HG03571 (cell line): ENCODE data around the gene ATXN1.
A peak's percentile ranks its signal among the peaks of the same experiment; 100 is the strongest.

Experiments used
- ATAC-seq: cut with Tn5 transposase; IDR thresholded peaks from one replicate; pipeline ENCODE4 v1.9.1; 2021; ENCODE audit not compliant: unreplicated experiment

Gene ATXN1

GRCh38 chr6:16331384-16332174 lies 429.7 kb downstream of the ATXN1 start:
- no peak for ATAC-seq

GRCh38 chr6:16329233-16329632 lies 432.0 kb downstream of the ATXN1 start:
- no peak for ATAC-seq

- ATAC-seq, result no peak
Measured at GRCh38 chr6:16327777-16328325, 433.4 kb downstream of the ATXN1 start.

- ATAC-seq, result no peak
Measured at GRCh38 chr6:16326971-16327776, 434.1 kb downstream of the ATXN1 start.

DNA sequence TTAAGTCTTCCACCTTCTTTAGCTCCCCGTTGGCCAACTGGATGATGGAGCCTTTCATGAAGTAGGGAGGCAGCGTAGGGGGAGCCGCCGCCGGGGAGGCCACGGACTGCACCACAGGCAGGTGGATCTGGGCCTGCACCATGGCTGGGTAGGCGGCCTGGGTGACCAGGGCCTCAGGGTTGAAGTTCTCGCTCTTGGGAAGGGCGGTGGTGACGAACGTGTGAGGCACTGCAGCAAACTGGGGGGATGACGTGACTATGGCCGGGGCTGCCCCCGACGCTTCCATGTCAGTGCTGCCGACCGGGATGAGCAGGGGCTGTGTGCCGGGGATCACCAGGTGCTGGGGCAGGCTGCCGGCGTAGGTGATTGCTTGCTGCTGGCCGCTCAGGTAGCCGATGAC lies 434.7 kb downstream of the ATXN1 start:
- no peak for ATAC-seq

- ATAC-seq, result no peak
Measured at GRCh38 chr6:16324606-16325225, 436.5 kb downstream of the ATXN1 start.

- no peak for ATAC-seq
Measured at GRCh38 chr6:16324184-16324583, 437.1 kb downstream of the ATXN1 start.

DNA sequence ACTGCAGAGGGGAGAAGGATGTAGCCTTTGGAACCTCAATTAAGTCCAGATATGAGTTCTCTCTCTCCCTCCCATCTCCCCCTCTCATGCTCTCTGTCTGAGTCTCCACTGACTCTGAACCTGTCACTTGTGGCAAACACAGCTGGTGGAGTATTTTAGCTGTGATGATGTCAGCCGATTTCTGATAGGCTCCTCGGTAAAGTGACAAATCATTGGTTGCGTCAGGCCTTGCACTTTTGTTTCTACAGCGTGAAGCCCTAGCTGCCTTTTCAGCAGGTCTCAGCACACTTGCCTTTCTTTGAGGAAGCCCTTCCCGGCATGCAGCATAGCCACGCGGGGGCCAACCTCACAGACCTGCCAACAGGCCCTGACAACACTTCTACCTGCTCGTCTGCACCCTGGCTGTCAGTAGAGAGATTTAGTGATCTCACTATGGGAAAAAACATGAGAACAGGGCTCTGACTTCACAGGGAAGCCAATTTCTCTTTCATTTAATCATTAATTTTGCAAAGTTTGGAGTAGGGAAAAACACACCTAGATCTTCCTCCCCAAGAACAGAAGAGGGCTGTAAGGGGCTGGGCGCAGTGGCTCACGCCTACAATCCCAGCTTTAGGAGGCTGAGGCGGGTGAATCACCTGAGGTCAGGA lies 438.5 kb downstream of the ATXN1 start:
- peak; percentile 76 for ATAC-seq

DNA sequence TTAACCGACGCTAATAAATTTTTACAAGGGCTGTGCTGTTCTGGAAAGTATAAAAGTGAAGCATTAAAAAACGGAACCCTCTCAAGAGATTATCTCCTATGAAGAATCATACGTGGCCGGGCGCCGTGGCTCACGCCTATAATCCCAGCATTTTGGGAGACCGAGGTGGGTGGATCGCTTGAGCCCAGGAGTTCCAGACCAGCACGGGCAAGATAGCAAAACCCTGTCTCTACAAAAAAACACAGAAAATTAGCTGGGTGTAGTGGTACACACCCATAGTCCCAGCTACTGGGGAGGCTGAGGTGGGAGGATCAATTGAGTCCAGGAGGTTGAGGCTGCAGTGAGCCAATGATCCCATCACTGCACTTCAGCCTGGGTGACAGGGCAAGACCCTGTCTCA lies 439.4 kb downstream of the ATXN1 start:
- ATAC-seq, result no peak

- ATAC-seq, result no peak
Measured at GRCh38 chr6:16321341-16321710, 439.9 kb downstream of the ATXN1 start.

- ATAC-seq, result no peak
Measured at GRCh38 chr6:16320533-16321340, 440.5 kb downstream of the ATXN1 start.

DNA sequence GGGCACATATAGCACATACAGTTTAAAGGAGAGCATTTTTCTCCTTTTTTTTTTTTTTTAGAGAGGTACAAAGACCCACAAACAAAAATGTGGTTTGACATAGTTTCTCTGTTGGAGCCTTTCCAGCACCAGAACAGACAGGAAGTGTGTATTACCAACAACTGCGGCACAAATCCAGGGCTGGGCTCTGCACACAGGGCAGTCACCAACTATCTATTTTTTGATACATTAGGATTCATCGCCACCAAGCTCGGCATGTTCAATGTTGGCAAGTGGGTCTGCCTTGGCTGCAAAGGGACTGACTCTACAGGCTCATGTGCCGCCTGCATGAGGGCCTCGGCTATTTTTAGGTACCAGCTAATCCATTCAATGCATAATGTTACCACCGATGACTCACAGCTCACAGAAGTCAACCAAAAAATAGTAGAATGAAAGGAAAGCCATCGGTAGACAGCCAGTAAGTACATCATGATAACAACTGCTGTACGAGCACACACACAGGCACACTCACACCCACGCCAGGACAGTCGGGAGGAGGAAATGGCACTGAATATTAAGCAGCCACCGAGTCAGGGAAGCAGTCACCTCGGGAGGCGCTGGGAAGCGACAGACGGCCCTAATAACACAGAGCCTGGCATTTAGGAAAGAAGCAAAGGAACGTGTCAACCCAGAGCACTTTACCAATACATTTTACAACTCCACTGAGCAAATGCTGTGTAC lies 441.3 kb downstream of the ATXN1 start:
- peak; percentile 60 for ATAC-seq

- no peak for ATAC-seq
Measured at GRCh38 chr6:16318953-16319720, 442.1 kb downstream of the ATXN1 start.

DNA sequence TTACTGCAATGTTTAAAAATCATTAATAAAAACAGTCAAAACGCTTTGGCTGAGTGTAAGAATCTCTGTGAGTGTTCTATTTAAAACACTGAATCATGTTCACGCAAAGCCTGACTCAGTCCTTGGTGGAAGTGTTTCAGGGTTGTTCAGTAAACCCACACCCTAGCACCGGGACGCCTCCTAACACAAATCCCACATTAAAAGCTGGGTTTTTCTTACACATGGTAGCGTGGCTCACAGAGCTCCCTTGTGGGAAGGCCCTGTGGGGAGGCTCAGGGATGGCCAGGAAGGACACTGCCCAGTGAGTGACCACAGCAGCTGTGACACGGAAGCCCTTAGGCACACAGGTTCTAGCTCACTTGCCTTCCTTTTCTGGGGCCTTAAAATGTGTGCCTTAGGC lies 442.7 kb downstream of the ATXN1 start:
- no peak for ATAC-seq

GRCh38 chr6:16316741-16317251 lies 444.5 kb downstream of the ATXN1 start:
- ATAC-seq, result no peak

DNA sequence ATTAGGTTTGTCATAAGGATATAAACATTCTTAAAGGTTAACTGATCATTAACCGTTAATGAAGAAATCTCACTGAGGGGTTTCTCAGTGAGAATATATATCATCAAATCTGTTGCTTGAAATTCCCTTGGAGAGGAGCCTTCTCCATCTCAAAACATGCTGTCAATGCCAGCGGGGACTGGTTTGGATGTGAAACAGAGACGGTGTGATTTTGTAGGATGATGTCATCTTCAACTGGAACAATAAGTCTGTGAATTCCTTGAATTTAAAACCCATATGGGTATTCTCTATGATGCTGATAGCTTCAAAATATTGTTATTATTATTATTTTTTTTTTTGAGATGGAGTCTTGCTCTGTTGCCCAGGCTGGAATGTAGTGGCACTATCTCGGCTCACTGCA lies 447.0 kb downstream of the ATXN1 start:
- no peak for ATAC-seq

GRCh38 chr6:16313732-16314131 lies 447.5 kb downstream of the ATXN1 start:
- no peak for ATAC-seq

DNA sequence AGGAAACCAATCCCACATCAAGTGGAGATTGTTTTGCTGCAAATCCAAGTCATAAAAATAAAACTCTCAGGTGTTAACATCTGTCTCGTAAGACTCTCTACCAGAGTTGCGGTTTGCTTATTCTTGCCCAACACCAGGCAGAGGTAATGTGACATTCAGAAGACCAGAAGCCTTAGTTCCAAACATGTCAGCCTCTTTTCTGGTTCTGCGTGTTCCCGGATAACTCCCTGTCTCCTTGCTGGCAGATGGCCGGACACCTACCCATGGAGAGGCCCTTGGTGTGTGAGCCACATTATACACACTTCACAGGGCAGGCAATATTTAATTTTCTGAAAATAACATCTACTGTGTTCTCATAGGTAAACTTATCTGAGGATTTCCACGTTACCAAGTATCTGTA lies 449.5 kb downstream of the ATXN1 start:
- ATAC-seq, result no peak

DNA sequence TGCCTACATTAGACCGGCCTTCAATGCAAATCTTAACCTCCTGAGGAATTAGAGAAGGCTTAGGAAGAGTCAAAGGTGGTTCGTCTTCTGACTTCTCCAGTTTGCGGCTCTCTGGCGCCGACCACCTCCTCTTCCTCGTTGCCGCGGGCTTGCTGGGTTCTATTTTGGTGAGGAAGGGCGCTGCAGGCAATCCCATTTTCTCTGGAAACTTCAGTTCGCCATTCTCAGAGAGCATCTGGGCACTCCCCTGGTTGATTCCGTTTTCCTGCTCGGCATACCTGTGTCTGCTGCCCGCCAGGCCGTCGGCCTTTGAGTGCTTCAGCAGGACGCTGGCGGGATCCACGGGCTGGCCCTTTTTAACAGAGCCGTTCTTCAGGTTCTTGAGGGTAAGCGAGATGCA lies 454.9 kb downstream of the ATXN1 start:
- no peak for ATAC-seq
